Measurements from ENCODE around the gene NFE2L1.

NFE2L1 gene

DNA sequence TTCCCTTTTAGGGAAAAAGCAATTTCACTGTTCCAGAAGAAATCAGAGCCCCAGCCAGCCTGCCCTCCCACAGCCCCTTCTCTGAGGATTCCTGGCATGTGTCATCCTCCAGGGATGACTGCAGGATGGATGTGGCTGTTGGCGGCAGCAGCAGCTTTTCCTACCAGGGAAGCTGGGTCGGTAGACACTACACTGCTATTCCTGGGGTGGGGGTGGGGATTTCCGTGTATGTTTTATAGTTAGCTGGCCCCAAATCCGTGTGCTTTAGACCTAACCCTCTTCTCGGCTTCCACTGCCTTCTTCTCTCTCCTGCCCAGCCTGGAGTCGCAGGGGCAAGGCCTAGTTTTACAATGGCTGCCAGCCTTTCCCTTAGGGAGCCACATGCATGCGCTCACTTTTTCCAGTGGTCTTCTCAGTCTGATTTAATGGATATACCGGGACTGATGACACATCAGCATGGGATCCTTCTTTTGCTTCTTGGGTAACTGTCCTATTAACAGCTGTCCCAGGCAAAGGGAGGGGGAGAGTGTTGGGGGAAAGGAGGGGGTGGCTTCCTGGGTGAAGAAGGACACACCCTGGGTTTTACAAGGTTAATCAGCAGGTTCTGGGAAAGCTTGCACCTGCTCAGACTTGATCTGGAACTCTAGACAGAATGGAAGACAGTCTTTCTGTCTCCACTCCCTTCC is 2.7 kb upstream of the NFE2L1 start:
- no peak overlapping the region for H2BK15ac ChIP-seq (ENCODE audit: low read length)
- H2BK120ac ChIP-seq (ENCODE audit: low read depth, low read length): no peak overlapping the region
- H3K4ac ChIP-seq (ENCODE audit: low read length): no peak overlapping the region
- no CpG with 5 or more reads among the region's 8 CpGs for WGBS, 2 donors (ENCODE audit: extremely low coverage in 2 of 2, insufficient read length in 2 of 2, insufficient replicate concordance in 1 of 2)
- no peak overlapping the region for H4K91ac ChIP-seq (ENCODE audit: low read depth, low read length, poor library complexity)
- peaks cover 3 to 7% of the 10 kb centered on the region in 2 donors for H3K4me1 ChIP-seq (ENCODE audit: control insufficient read depth in 2 of 2, insufficient read depth in 1 of 2, low read depth in 1 of 2, low read length in 2 of 2)
- no peak overlapping the region for H3K18ac ChIP-seq (ENCODE audit: low read length)
- no peak overlapping the region for H3K27ac ChIP-seq (replicated peaks; ENCODE audit: low read length)
- no peak overlapping the region for H2BK5ac ChIP-seq (ENCODE audit: low read length)
- no peak overlapping the region for H2AK5ac ChIP-seq (ENCODE audit: low read depth, low read length)
- no peak overlapping the region for H3K4me3 ChIP-seq (ENCODE audit: low read length in 2 of 2)
- no peak for DNase-seq (ENCODE audit: low spot score)
- no peak overlapping the region for H3K23ac ChIP-seq (ENCODE audit: low read depth, low read length, poor library complexity)
- H4K8ac ChIP-seq (ENCODE audit: low read depth, low read length): no peak overlapping the region
- no peak overlapping the region for H3K4me2 ChIP-seq (ENCODE audit: insufficient read depth, low read length, poor library complexity, severe bottlenecking)
- peaks cover 0 to 9% of the 10 kb centered on the region in 2 donors for H3K36me3 ChIP-seq (replicated peaks in 1 of 2; ENCODE audit: control insufficient read depth in 2 of 2, insufficient read depth in 2 of 2, low read length in 2 of 2)
- no peaks in the 10 kb centered on the region for H3K9me3 ChIP-seq (replicated peaks in 1 of 2; ENCODE audit: control insufficient read depth in 2 of 2, insufficient read depth in 1 of 2, low read depth in 1 of 2, low read length in 2 of 2)
- H3K27me3 ChIP-seq (ENCODE audit: control insufficient read depth in 3 of 3, insufficient read depth in 3 of 3, low read depth in 1 of 3, low read length in 3 of 3): no peaks in the 10 kb centered on the region
- no peak overlapping the region for H2BK12ac ChIP-seq (ENCODE audit: low read length)
- H3K9ac ChIP-seq (ENCODE audit: low read depth, low read length, poor library complexity): no peak overlapping the region
- no peak overlapping the region for H3K14ac ChIP-seq (ENCODE audit: low read length)
- peaks cover 8% of the 10 kb centered on the region for H3K79me1 ChIP-seq (ENCODE audit: low read depth, low read length)
- no peak overlapping the region for H2AFZ ChIP-seq (ENCODE audit: low read length)

DNA sequence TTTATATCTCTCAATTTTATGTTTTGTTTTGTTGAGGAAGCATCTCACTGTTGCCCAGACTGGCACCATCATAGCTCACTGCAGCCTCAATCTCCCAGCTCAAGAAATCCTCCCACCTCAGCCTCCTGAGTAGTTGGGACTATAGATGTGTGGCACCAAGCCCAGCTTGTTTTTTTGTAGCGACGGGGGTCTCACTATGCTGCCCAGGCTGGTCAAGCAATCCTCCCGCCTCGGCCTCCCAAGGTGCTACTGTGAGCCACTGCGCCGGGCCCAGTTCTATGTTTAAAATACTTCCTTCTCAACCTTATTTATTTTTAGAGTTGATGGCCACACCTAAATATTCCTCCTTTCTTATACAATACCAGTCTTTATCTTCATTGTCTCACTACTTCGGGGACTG is 1.9 kb upstream of the NFE2L1 start:
- no CpG with 5 or more reads among the region's 7 CpGs for WGBS, 2 donors (ENCODE audit: extremely low coverage in 2 of 2, insufficient read length in 2 of 2, insufficient replicate concordance in 1 of 2)
- Histone ChIP-seq H2BK120ac (ENCODE audit: low read depth, low read length) (no peak overlapping the region), H3K79me1 (ENCODE audit: low read depth, low read length) (peaks cover 10% of the 10 kb centered on the region), H3K9ac (ENCODE audit: low read depth, low read length, poor library complexity) (no peak overlapping the region), H3K4me2 (ENCODE audit: insufficient read depth, low read length, poor library complexity, severe bottlenecking) (no peak overlapping the region), H3K4me3 (ENCODE audit: low read length in 2 of 2) (peak overlapping the region in 1 of 2 donors; percentile 70), H3K18ac (ENCODE audit: low read length) (no peak overlapping the region), H3K36me3 (replicated peaks in 1 of 2; ENCODE audit: control insufficient read depth in 2 of 2, insufficient read depth in 2 of 2, low read length in 2 of 2) (peaks cover 8 to 18% of the 10 kb centered on the region in 2 donors), H4K8ac (ENCODE audit: low read depth, low read length) (no peak overlapping the region), H3K4me1 (ENCODE audit: control insufficient read depth in 2 of 2, insufficient read depth in 1 of 2, low read depth in 1 of 2, low read length in 2 of 2) (peaks cover 4 to 14% of the 10 kb centered on the region in 2 donors), H3K9me3 (replicated peaks in 1 of 2; ENCODE audit: control insufficient read depth in 2 of 2, insufficient read depth in 1 of 2, low read depth in 1 of 2, low read length in 2 of 2) (no peaks in the 10 kb centered on the region), H2AFZ (ENCODE audit: low read length) (no peak overlapping the region), H3K27ac (replicated peaks; ENCODE audit: low read length) (no peak overlapping the region), H2BK5ac (ENCODE audit: low read length) (no peak overlapping the region), H3K23ac (ENCODE audit: low read depth, low read length, poor library complexity) (no peak overlapping the region), H2BK15ac (ENCODE audit: low read length) (no peak overlapping the region), H2AK5ac (ENCODE audit: low read depth, low read length) (no peak overlapping the region), H3K4ac (ENCODE audit: low read length) (no peak overlapping the region), H4K91ac (ENCODE audit: low read depth, low read length, poor library complexity) (no peak overlapping the region), H3K27me3 (ENCODE audit: control insufficient read depth in 3 of 3, insufficient read depth in 3 of 3, low read depth in 1 of 3, low read length in 3 of 3) (no peaks in the 10 kb centered on the region), H2BK12ac (ENCODE audit: low read length) (no peak overlapping the region), H3K14ac (ENCODE audit: low read length) (no peak overlapping the region)
- DNase-seq (ENCODE audit: low spot score): no peak

- no peak for DNase-seq (ENCODE audit: low spot score)
- peak overlapping the region; percentile 63 for H2BK15ac ChIP-seq (ENCODE audit: low read length)
- H2BK12ac ChIP-seq (ENCODE audit: low read length): no peak overlapping the region
These were observed 932 bp upstream of the NFE2L1 start for GRCh38 chr17:48047113-48047740.

GRCh38 chr17:48048384-48049126 is 396 bp downstream of the NFE2L1 start:
- H3K27me3 ChIP-seq (ENCODE audit: control insufficient read depth in 3 of 3, insufficient read depth in 3 of 3, low read depth in 1 of 3, low read length in 3 of 3): no peaks in the 10 kb centered on the region
- H3K4me3 ChIP-seq (ENCODE audit: low read length in 2 of 2): peak overlapping the region; percentile 70 to 95
- H2BK12ac ChIP-seq (ENCODE audit: low read length): no peak overlapping the region
- H4K91ac ChIP-seq (ENCODE audit: low read depth, low read length, poor library complexity): no peak overlapping the region
- H3K9me3 ChIP-seq (replicated peaks in 1 of 2; ENCODE audit: control insufficient read depth in 2 of 2, insufficient read depth in 1 of 2, low read depth in 1 of 2, low read length in 2 of 2): no peaks in the 10 kb centered on the region
- DNase-seq (ENCODE audit: low spot score): no peak
- peak overlapping the region; percentile 93 for H2BK5ac ChIP-seq (ENCODE audit: low read length)
- peak overlapping the region; percentile 98 for H3K9ac ChIP-seq (ENCODE audit: low read depth, low read length, poor library complexity)
- WGBS, 2 donors (ENCODE audit: extremely low coverage in 2 of 2, insufficient read length in 2 of 2, insufficient replicate concordance in 1 of 2): no CpG with 5 or more reads among the region's 53 CpGs
- peaks cover 10% of the 10 kb centered on the region for H3K79me1 ChIP-seq (ENCODE audit: low read depth, low read length)
- peaks cover 21 to 40% of the 10 kb centered on the region in 2 donors for H3K36me3 ChIP-seq (replicated peaks in 1 of 2; ENCODE audit: control insufficient read depth in 2 of 2, insufficient read depth in 2 of 2, low read length in 2 of 2)
- H3K14ac ChIP-seq (ENCODE audit: low read length): peak overlapping the region; percentile 77
- H3K18ac ChIP-seq (ENCODE audit: low read length): peak overlapping the region; percentile 100
- H2BK15ac ChIP-seq (ENCODE audit: low read length): peak overlapping the region; percentile 35
- H3K4me1 ChIP-seq (ENCODE audit: control insufficient read depth in 2 of 2, insufficient read depth in 1 of 2, low read depth in 1 of 2, low read length in 2 of 2): peaks cover 12 to 37% of the 10 kb centered on the region in 2 donors
- H4K8ac ChIP-seq (ENCODE audit: low read depth, low read length): no peak overlapping the region
- peak overlapping the region; percentile 88 for H3K4me2 ChIP-seq (ENCODE audit: insufficient read depth, low read length, poor library complexity, severe bottlenecking)
- H3K27ac ChIP-seq (replicated peaks; ENCODE audit: low read length): peak overlapping the region; percentile 92
- H2AFZ ChIP-seq (ENCODE audit: low read length): peak overlapping the region; percentile 92
- peak overlapping the region; percentile 32 for H2AK5ac ChIP-seq (ENCODE audit: low read depth, low read length)
- peak overlapping the region; percentile 29 for H2BK120ac ChIP-seq (ENCODE audit: low read depth, low read length)
- no peak overlapping the region for H3K4ac ChIP-seq (ENCODE audit: low read length)
- peak overlapping the region; percentile 90 for H3K23ac ChIP-seq (ENCODE audit: low read depth, low read length, poor library complexity)

More at GRCh38 chr17:48047113-48047740, 932 bp upstream of the NFE2L1 start:
- no peak overlapping the region for H4K8ac ChIP-seq (ENCODE audit: low read depth, low read length)
- peak overlapping the region; percentile 92 for H3K27ac ChIP-seq (replicated peaks; ENCODE audit: low read length)
- peak overlapping the region; percentile 94 for H4K91ac ChIP-seq (ENCODE audit: low read depth, low read length, poor library complexity)
- peak overlapping the region; percentile 97 for H3K18ac ChIP-seq (ENCODE audit: low read length)
- H3K9me3 ChIP-seq (replicated peaks in 1 of 2; ENCODE audit: control insufficient read depth in 2 of 2, insufficient read depth in 1 of 2, low read depth in 1 of 2, low read length in 2 of 2): no peaks in the 10 kb centered on the region
- no peaks in the 10 kb centered on the region for H3K27me3 ChIP-seq (ENCODE audit: control insufficient read depth in 3 of 3, insufficient read depth in 3 of 3, low read depth in 1 of 3, low read length in 3 of 3)
- H3K23ac ChIP-seq (ENCODE audit: low read depth, low read length, poor library complexity): peak overlapping the region; percentile 82
- peak overlapping the region; percentile 93 for H2BK5ac ChIP-seq (ENCODE audit: low read length)
- peak overlapping the region; percentile 89 for H2AFZ ChIP-seq (ENCODE audit: low read length)
- H3K4ac ChIP-seq (ENCODE audit: low read length): no peak overlapping the region
- H3K4me3 ChIP-seq (ENCODE audit: low read length in 2 of 2): peak overlapping the region; percentile 70 to 93
- WGBS, 2 donors (ENCODE audit: extremely low coverage in 2 of 2, insufficient read length in 2 of 2, insufficient replicate concordance in 1 of 2): no CpG with 5 or more reads among the region's 26 CpGs
- H3K79me1 ChIP-seq (ENCODE audit: low read depth, low read length): peaks cover 10% of the 10 kb centered on the region
- H3K4me1 ChIP-seq (ENCODE audit: control insufficient read depth in 2 of 2, insufficient read depth in 1 of 2, low read depth in 1 of 2, low read length in 2 of 2): peaks cover 5 to 23% of the 10 kb centered on the region in 2 donors
- H2BK120ac ChIP-seq (ENCODE audit: low read depth, low read length): no peak overlapping the region
- H2AK5ac ChIP-seq (ENCODE audit: low read depth, low read length): no peak overlapping the region
- peak overlapping the region; percentile 92 for H3K9ac ChIP-seq (ENCODE audit: low read depth, low read length, poor library complexity)
- H3K36me3 ChIP-seq (replicated peaks in 1 of 2; ENCODE audit: control insufficient read depth in 2 of 2, insufficient read depth in 2 of 2, low read length in 2 of 2): peaks cover 16 to 27% of the 10 kb centered on the region in 2 donors
- peak overlapping the region; percentile 28 for H3K14ac ChIP-seq (ENCODE audit: low read length)
- H3K4me2 ChIP-seq (ENCODE audit: insufficient read depth, low read length, poor library complexity, severe bottlenecking): peak overlapping the region; percentile 80
